OCI-LY7 (cell line): ENCODE measurements around the gene HECW1.

Experiments used
- CTCF ChIP-seq: fragments of 200-600 bp; sonication (generic); conservative IDR thresholded peaks from 2 replicates; pipeline ENCODE4 v1.5.1; 2014; ENCODE audit warnings: mild to moderate bottlenecking, antibody characterized with exemption, low read length, moderate library complexity, mixed read lengths
- EZH2phosphoT487 ChIP-seq: fragments of 200-600 bp; sonication (generic); IDR thresholded peaks from 2 replicates; pipeline ENCODE4 v1.6.1; 2018; ENCODE audit warnings: low read depth, borderline replicate concordance, mild to moderate bottlenecking, mixed run types, antibody characterized with exemption, low read length, moderate library complexity, mixed read lengths

GRCh38 chr7:43170571-43170970 lies 58.1 kb downstream of the HECW1 start:
- no peak for TF ChIP-seq CTCF
- TF ChIP-seq EZH2phosphoT487 = no peak
